CD4-positive, alpha-beta T cell (primary cell): ENCODE results near the gene PFDN1. TPM values are rescaled to one million over a fixed set of nuclear protein-coding genes. Genes with fewer than 3 reads are reported as not detected.

Source experiments
- ATAC-seq: fragments of 200-7000 bp; cut with Tn5 transposase; one replicate; pipeline ENCODE4 v1.10.0; 2022; ENCODE audit warnings: mild to moderate bottlenecking; ENCODE audit not compliant: poor library complexity
- CTCF ChIA-PET: fragments of 350-600 bp; sonication (Branson Sonifier 250); formaldehyde crosslinking; loops from one replicate; lab custom pipeline; 2021; ENCODE audit warnings: antibody characterized with exemption, inconsistent platforms; lab: Charles Lee
- POLR2A ChIA-PET: fragments of 350-600 bp; sonication (Branson Sonifier 250); formaldehyde crosslinking; loops from one replicate; lab custom pipeline; 2021; ENCODE audit warnings: antibody characterized with exemption, inconsistent platforms; lab: Charles Lee
- DNase-seq, 14 experiments: peaks; one replicate each; pipeline ENCODE4 v3.0.0-alpha.2; 2013 to 2020; ENCODE audit warnings: mixed read lengths in 2 of 14
- H3K27ac ChIP-seq, 2 donors: one replicate each; pipeline versions ENCODE4 v1.5.1 to v1.7.0; 2013; ENCODE audit warnings: low read length in 2 of 2, low read depth in 1 of 2, mild to moderate bottlenecking in 1 of 2
- H3K27me3 ChIP-seq, 2 experiments: 1 replicate in 1 of 2; 2 replicates in 1 of 2; pipeline versions ENCODE4 v1.6.1 to v1.7.0; 2013; ENCODE audit warnings: low read length in 2 of 2, control low read depth in 1 of 2, mild to moderate bottlenecking in 1 of 2, moderate library complexity in 1 of 2; ENCODE audit not compliant: insufficient read depth in 2 of 2, control insufficient read depth in 1 of 2
- H3K36me3 ChIP-seq: one replicate; pipeline ENCODE4 v1.6.1; 2013; ENCODE audit warnings: low read length, control low read depth; ENCODE audit not compliant: insufficient read depth
- H3K4me1 ChIP-seq: one replicate; pipeline ENCODE4 v1.6.1; 2013; ENCODE audit warnings: low read length, control low read depth; ENCODE audit not compliant: insufficient read depth
- H3K4me3 ChIP-seq: one replicate; pipeline ENCODE4 v1.5.1; 2013; ENCODE audit warnings: mild to moderate bottlenecking, low read length, moderate library complexity
- H3K9me3 ChIP-seq, 2 experiments: 1 replicate in 1 of 2; 2 replicates in 1 of 2; pipeline versions ENCODE4 v1.6.1 to v1.7.0; 2013; ENCODE audit warnings: low read length in 2 of 2, mild to moderate bottlenecking in 2 of 2, control low read depth in 1 of 2, moderate library complexity in 1 of 2; ENCODE audit not compliant: control insufficient read depth in 1 of 2, insufficient read depth in 1 of 2
- H3K27ac Mint-ChIP-seq: one replicate; pipeline ENCODE4 v1.8.0; 2020; ENCODE audit warnings: mixed read lengths
- H3K27me3 Mint-ChIP-seq: one replicate; pipeline ENCODE4 v1.8.0; 2021; ENCODE audit warnings: mixed read lengths
- H3K36me3 Mint-ChIP-seq: one replicate; pipeline ENCODE4 v1.8.0; 2021; ENCODE audit warnings: low read depth, mixed read lengths
- H3K4me1 Mint-ChIP-seq: one replicate; pipeline ENCODE4 v1.8.0; 2021; ENCODE audit warnings: low read depth, mixed read lengths
- H3K4me3 Mint-ChIP-seq: one replicate; pipeline ENCODE4 v1.8.0; 2020; ENCODE audit warnings: mild to moderate bottlenecking, mixed read lengths
- H3K9me3 Mint-ChIP-seq: one replicate; pipeline ENCODE4 v1.8.0; 2020; ENCODE audit warnings: mixed read lengths
- CTCF ChIP-seq: fragments of 200-600 bp; IDR thresholded peaks from one replicate; pipeline ENCODE4 v1.8.0; 2022; ENCODE audit warnings: antibody characterized with exemption, mild to moderate bottlenecking
- intact Hi-C, 2 experiments: fragments of 100-400 bp; cut with DNase I in 1 of 2; cut with micrococcal nuclease in 1 of 2; formaldehyde crosslinking; loops; one replicate each; pipeline versions ENCODE4 v1.15.1 to v1.9.0; 2023 to 2025; cut with DNase I, micrococcal nuclease
- total RNA-seq, 174 experiments: library from RNA in 2 of 174; stranded (reverse) in 2 of 174; gene quantifications; one replicate each; pipeline ENCODE4 v1.2.3 and lab custom pipeline; 2021 to 2026

The PFDN1 gene
- total RNA-seq, 2 experiments from 2014 or later, result 21.3 to 22.0 TPM

DNA sequence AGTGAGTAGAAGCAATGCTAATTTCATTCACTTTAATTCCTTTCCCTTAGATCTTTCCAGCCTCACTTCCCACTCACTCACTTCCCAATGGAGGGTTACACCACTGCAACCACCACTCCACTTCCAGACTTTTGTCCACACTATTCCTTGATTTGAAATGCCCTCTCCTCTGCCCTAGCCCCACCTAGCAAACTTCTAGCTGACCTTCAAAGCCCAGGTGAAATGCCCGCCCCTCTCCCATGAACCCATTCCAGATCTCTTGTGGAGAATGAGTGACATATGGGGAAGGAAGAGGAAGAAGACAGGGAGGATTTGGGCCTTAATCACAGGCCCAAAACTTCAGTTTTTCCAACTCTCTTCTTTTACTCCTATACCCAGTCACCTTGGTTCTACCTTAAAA lies 37.1 kb downstream of the PFDN1 start:
- no peak for TF ChIP-seq CTCF
- H3K4me1 Mint-ChIP-seq, result peaks cover 44% of the 10 kb centered on the region

DNA sequence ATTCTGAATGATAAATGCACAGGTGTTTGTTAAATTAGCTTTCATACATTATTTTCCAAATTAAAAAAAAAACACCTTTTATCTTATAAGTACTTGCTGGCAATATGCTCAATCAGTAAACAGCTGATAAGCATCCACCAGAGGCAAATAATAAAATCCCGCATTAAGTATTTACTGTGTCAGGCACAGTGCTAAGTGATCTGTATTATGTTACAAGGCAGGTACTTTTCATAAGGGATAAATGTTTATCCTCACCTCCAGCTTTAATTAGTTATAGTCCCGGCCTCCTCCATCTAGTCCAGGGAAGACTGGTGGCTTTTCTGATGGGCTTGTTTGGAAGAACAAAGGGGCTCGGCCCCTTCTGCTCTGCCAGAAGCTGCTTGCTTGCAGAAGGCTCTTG lies 40.1 kb downstream of the PFDN1 start:
- ChIA-PET CTCF (interaction anchor here (1.3 to 3.1 kb wide), 4 partner anchors 18 to 110 kb away, joined by 3 to 11 read pairs (median 4); no protein-coding TSS in a partner anchor), POLR2A (no interaction called here)
- Histone ChIP-seq H3K4me3 (no peak overlapping the region), H3K36me3 (no peaks in the 10 kb centered on the region), H3K9me3 (no peaks in the 10 kb centered on the region), H3K4me1 (peaks cover 42% of the 10 kb centered on the region), H3K27me3 (no peaks in the 10 kb centered on the region), H3K27ac (no peak overlapping the region)
- H3K4me3 Mint-ChIP-seq, result no peak overlapping the region
- intact Hi-C loops, result no loop called here
- H3K27ac Mint-ChIP-seq, result no peak overlapping the region
- DNase-seq, result no peak
- H3K4me1 Mint-ChIP-seq, result peaks cover 56% of the 10 kb centered on the region
- no peaks in the 10 kb centered on the region for H3K27me3 Mint-ChIP-seq
- peaks cover 26% of the 10 kb centered on the region for H3K36me3 Mint-ChIP-seq
- no peaks in the 10 kb centered on the region for H3K9me3 Mint-ChIP-seq
- TF ChIP-seq CTCF, result no peak
- ATAC-seq, result no peak

More for the DNA sequence above, 37.1 kb downstream of the PFDN1 start:
- ChIA-PET CTCF (no interaction called here), POLR2A (interaction anchor here (0.6 to 1.5 kb wide), 2 partner anchors 10 to 34 kb away, joined by 3 read pairs; no protein-coding TSS in a partner anchor)
- ATAC-seq, result no peak
- Mint-ChIP-seq H3K27me3 (no peaks in the 10 kb centered on the region), H3K4me3 (no peak overlapping the region), H3K9me3 (no peaks in the 10 kb centered on the region), H3K36me3 (peaks cover 8% of the 10 kb centered on the region), H3K27ac (peak overlapping the region; percentile 65)
- Histone ChIP-seq H3K27me3 (no peaks in the 10 kb centered on the region), H3K27ac (no peak overlapping the region), H3K9me3 (no peaks in the 10 kb centered on the region), H3K36me3 (no peaks in the 10 kb centered on the region), H3K4me3 (no peak overlapping the region), H3K4me1 (peaks cover 28% of the 10 kb centered on the region)
- intact Hi-C loops, result no loop called here
- DNase-seq, result no peak

- Mint-ChIP-seq H3K4me3 (no peak overlapping the region), H3K9me3 (no peaks in the 10 kb centered on the region)
Observed at GRCh38 chr5:140262221-140262620, 40.7 kb downstream of the PFDN1 start.

More at GRCh38 chr5:140262221-140262620, 40.7 kb downstream of the PFDN1 start:
- no peak for TF ChIP-seq CTCF
- H3K4me1 ChIP-seq, result peaks cover 39% of the 10 kb centered on the region
- intact Hi-C loops, result no loop called here
- POLR2A ChIA-PET, result interaction anchor here (1.2 kb wide), 1 partner anchor 41 kb away, joined by 3 read pairs; the partner anchor contains the start of gene PFDN1
- CTCF ChIA-PET, result interaction anchor here (1.3 to 3.1 kb wide), 5 partner anchors 18 to 110 kb away, joined by 3 to 11 read pairs (median 3); no protein-coding TSS in a partner anchor
- no peak overlapping the region for H3K4me3 ChIP-seq
- no peaks in the 10 kb centered on the region for H3K27me3 ChIP-seq
- Mint-ChIP-seq H3K27ac (no peak overlapping the region), H3K27me3 (no peaks in the 10 kb centered on the region), H3K4me1 (peaks cover 56% of the 10 kb centered on the region), H3K36me3 (peaks cover 33% of the 10 kb centered on the region)
- DNase-seq, result no peak
- H3K9me3 ChIP-seq, result no peaks in the 10 kb centered on the region
- no peaks in the 10 kb centered on the region for H3K36me3 ChIP-seq
- ATAC-seq, result no peak
- H3K27ac ChIP-seq, result no peak overlapping the region
